CD8-positive, alpha-beta memory T cell (primary cell): ENCODE data around the gene ADCY7. TPM values are rescaled to one million over a fixed set of nuclear protein-coding genes. Genes with fewer than 3 reads are reported as not detected.
A peak's percentile ranks its signal among the peaks of the same experiment; 100 is the strongest.

ENCODE experiments used
- CTCF ChIA-PET: fragments of 350-600 bp; sonication (Branson Sonifier 250); formaldehyde crosslinking; loops from one replicate; lab custom pipeline; 2021; ENCODE audit warnings: antibody characterized with exemption; lab: Charles Lee
- POLR2A ChIA-PET: fragments of 350-600 bp; sonication (Branson Sonifier 250); formaldehyde crosslinking; loops from one replicate; lab custom pipeline; 2021; ENCODE audit warnings: antibody characterized with exemption; lab: Charles Lee
- DNase-seq, 5 donors: peaks; one replicate each; pipeline versions ENCODE4 v3.0.0 to v3.0.0-alpha.2; 2020 to 2022; ENCODE audit warnings: mixed read lengths in 1 of 5
- H3K27ac ChIP-seq: one replicate; pipeline ENCODE4 v1.7.0; 2013; ENCODE audit warnings: low read depth, mild to moderate bottlenecking, low read length, moderate library complexity
- H3K27me3 ChIP-seq: 2 replicates; pipeline ENCODE4 v1.7.0; 2013; ENCODE audit warnings: low read length, mild to moderate bottlenecking; ENCODE audit not compliant: insufficient read depth, poor library complexity, severe bottlenecking
- H3K36me3 ChIP-seq: 2 replicates; pipeline ENCODE4 v1.7.0; 2013; ENCODE audit warnings: mild to moderate bottlenecking, low read length, moderate library complexity; ENCODE audit not compliant: insufficient read depth
- H3K4me1 ChIP-seq: 2 replicates; pipeline ENCODE4 v1.7.0; 2013; ENCODE audit warnings: mild to moderate bottlenecking, low read length, moderate library complexity; ENCODE audit not compliant: insufficient read depth
- H3K4me3 ChIP-seq: 2 replicates; pipeline ENCODE4 v1.7.0; 2013; ENCODE audit warnings: mild to moderate bottlenecking, low read length
- H3K9me3 ChIP-seq: 2 replicates; pipeline ENCODE4 v1.7.0; 2013; ENCODE audit warnings: mild to moderate bottlenecking, low read length
- H3K27ac Mint-ChIP-seq, 8 donors: one replicate each; pipeline ENCODE4 v1.8.0; 2020 to 2021; ENCODE audit warnings: mixed read lengths in 8 of 8, mild to moderate bottlenecking in 6 of 8, inconsistent platforms in 3 of 8, moderate library complexity in 3 of 8
- H3K27me3 Mint-ChIP-seq, 2 donors: one replicate each; pipeline ENCODE4 v1.8.0; 2020 to 2021; ENCODE audit warnings: mixed read lengths in 2 of 2, mild to moderate bottlenecking in 1 of 2, moderate library complexity in 1 of 2
- H3K36me3 Mint-ChIP-seq, 3 donors: one replicate each; pipeline ENCODE4 v1.8.0; 2020 to 2021; ENCODE audit warnings: mixed read lengths in 3 of 3, inconsistent platforms in 1 of 3, mild to moderate bottlenecking in 1 of 3
- H3K4me1 Mint-ChIP-seq, 3 donors: one replicate each; pipeline ENCODE4 v1.8.0; 2020 to 2021; ENCODE audit warnings: mixed read lengths in 3 of 3, inconsistent platforms in 1 of 3, mild to moderate bottlenecking in 1 of 3
- H3K4me3 Mint-ChIP-seq, 7 donors: one replicate each; pipeline ENCODE4 v1.8.0; 2020 to 2021; ENCODE audit warnings: mixed read lengths in 7 of 7, mild to moderate bottlenecking in 6 of 7, moderate library complexity in 4 of 7, inconsistent platforms in 2 of 7
- H3K9me3 Mint-ChIP-seq, 5 donors: one replicate each; pipeline ENCODE4 v1.8.0; 2020 to 2022; ENCODE audit warnings: mixed read lengths in 5 of 5, mild to moderate bottlenecking in 3 of 5, moderate library complexity in 2 of 5, inconsistent platforms in 1 of 5
- polyA plus RNA-seq: library from polyadenylated mRNA; unstranded; fragments of 300-500 nt; fragmentation: Illumina TruSeq; gene quantifications from one replicate; pipeline ENCODE4 v1.2.3, GENCODE V29; 2021
- total RNA-seq, 2 experiments: library from RNA; stranded (reverse); gene quantifications; one replicate each; pipeline ENCODE4 v1.2.3, GENCODE V29; 2021

Gene ADCY7
- total and polyA plus RNA-seq, 3 experiments from 2014 or later, result 76.6 to 88.1 (median 83.4) TPM

DNA sequence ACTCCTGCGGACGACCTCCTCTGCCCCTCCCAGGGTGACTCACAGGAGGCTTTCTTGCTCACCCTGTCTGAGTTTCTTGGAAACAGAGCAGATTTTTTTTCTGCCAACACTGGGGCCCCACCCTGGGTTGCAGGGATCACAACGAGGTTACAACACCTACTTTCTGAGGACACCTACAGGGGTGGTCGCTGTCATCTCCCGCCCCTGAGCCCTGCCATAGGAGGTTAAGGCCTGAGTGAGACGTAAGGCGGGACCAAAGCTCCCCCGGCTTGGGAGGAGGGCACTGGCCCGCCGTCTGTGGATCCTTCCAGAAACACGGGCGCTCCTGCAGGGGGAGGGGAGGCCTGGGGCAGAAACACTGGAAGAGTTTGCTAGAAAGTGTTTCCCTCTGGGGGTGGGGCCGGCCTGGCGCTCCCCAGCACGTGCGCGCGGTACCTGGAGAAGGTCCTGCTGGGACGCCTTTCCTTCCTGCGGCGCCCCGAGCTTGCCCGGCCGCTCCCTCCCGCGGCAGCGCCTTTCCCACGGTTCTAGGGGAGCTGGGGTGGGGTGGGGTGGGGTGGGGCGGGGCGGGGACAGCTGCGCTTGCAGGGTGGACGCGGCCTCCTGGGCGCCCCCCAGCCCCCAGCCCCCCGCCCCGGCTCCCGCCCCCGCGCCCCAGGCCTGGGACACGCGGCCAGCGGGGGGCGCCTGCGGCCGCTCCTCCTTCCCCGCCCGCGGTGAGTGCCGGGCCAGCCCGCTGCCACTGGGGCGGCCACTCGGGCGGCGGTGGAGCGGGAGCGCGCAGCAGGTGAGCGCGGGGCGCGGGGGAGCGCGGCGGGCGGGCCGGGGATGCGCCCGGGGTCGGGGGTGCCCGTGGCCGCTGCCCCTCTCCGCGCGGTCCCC is 20.7 kb upstream of the ADCY7 start:
- Histone ChIP-seq H3K9me3 (no peaks in the 10 kb centered on the region), H3K4me3 (peak overlapping the region; percentile 47), H3K4me1 (peaks cover 6% of the 10 kb centered on the region), H3K36me3 (no peaks in the 10 kb centered on the region), H3K27me3 (no peaks in the 10 kb centered on the region), H3K27ac (peak overlapping the region; percentile 51)
- Mint-ChIP-seq H3K4me1 (peaks cover 8 to 15% (median 8%) of the 10 kb centered on the region in 3 donors), H3K9me3 (no peaks in the 10 kb centered on the region), H3K4me3 (peak overlapping the region; percentile 63 to 90 (median 79)), H3K36me3 (no peaks in the 10 kb centered on the region), H3K27ac (peak overlapping the region in 3 of 8 donors; percentile 4 to 36 (median 29)), H3K27me3 (no peaks in the 10 kb centered on the region)
- DNase-seq, result peak in 3 of 5 donors; percentile 34 to 43 (median 35)
- ChIA-PET POLR2A (no interaction called here), CTCF (interaction anchor here (0.8 to 2.1 kb wide), 11 partner anchors 17 to 125 kb away, joined by 3 to 7 read pairs (median 4); no protein-coding TSS in a partner anchor)

- Histone ChIP-seq H3K9me3 (no peaks in the 10 kb centered on the region), H3K4me1 (peaks cover 6% of the 10 kb centered on the region), H3K27ac (peak overlapping the region; percentile 45), H3K27me3 (no peaks in the 10 kb centered on the region), H3K36me3 (no peaks in the 10 kb centered on the region), H3K4me3 (no peak overlapping the region)
- H3K4me1 Mint-ChIP-seq, result peaks cover 8 to 15% (median 8%) of the 10 kb centered on the region in 3 donors
- no peak for DNase-seq
- H3K27ac Mint-ChIP-seq, result peak overlapping the region in 1 of 8 donors; percentile 47
- no peaks in the 10 kb centered on the region for H3K9me3 Mint-ChIP-seq
- H3K36me3 Mint-ChIP-seq, result no peaks in the 10 kb centered on the region
- POLR2A ChIA-PET, result no interaction called here
- CTCF ChIA-PET, result interaction anchor here (1.0 to 2.1 kb wide), 10 partner anchors 10 to 110 kb away, joined by 3 to 7 read pairs (median 3); no protein-coding TSS in a partner anchor
- H3K27me3 Mint-ChIP-seq, result no peaks in the 10 kb centered on the region
- peak overlapping the region; percentile 60 to 90 (median 73) for H3K4me3 Mint-ChIP-seq
These were observed 19.8 kb upstream of the ADCY7 start for GRCh38 chr16:50246299-50247122.

DNA sequence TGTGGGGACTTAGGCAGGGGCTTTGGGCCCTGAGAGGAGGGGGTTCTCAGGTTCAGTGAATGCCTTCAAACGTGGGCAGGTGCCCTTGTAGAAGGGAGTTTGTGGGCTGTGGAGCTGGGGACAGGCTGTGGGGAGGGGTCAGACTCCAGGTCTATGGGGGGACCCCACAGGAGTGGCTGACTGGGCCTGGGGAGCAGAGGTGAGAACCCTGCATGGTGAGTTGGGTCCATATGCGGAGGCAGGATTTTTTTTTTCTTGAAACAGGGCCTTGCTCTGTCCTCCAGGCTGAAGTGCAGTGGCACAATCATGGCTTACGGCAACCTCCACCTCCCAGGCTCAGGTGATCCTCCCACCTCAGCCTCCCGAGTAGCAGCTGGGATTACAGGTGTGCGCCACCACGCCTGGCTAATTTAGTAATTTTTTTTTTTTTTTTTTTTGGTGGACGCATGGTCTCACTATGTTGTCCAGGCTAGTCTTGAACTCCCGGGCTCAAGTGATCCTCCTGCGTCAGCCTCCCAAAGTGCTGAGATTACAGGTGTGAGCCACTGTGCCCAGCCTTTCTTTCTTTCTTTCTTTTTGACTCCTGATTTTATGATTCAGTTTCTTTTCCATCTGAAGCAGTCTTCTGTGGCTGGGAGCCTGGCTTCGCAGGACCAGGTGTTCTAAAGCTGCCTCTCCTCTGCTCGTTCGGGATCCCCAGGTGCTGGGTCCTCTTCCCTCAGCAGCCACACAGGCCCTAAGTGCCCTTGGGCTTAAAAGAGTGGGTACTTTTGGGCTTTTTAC is 19.0 kb upstream of the ADCY7 start:
- Mint-ChIP-seq H3K4me1 (peaks cover 8 to 15% (median 8%) of the 10 kb centered on the region in 3 donors), H3K4me3 (peak overlapping the region; percentile 45 to 90 (median 66)), H3K27ac (peak overlapping the region in 3 of 8 donors; percentile 7 to 47 (median 47)), H3K27me3 (no peaks in the 10 kb centered on the region), H3K9me3 (no peaks in the 10 kb centered on the region), H3K36me3 (no peaks in the 10 kb centered on the region)
- DNase-seq, result no peak
- ChIA-PET POLR2A (no interaction called here), CTCF (interaction anchor here (1.0 to 2.1 kb wide), 4 partner anchors 11 to 107 kb away, joined by 3 to 7 read pairs (median 3); no protein-coding TSS in a partner anchor)
- H3K4me3 ChIP-seq, result no peak overlapping the region
- no peaks in the 10 kb centered on the region for H3K36me3 ChIP-seq
- no peaks in the 10 kb centered on the region for H3K27me3 ChIP-seq
- H3K4me1 ChIP-seq, result peaks cover 6% of the 10 kb centered on the region
- H3K9me3 ChIP-seq, result no peaks in the 10 kb centered on the region
- H3K27ac ChIP-seq, result peak overlapping the region; percentile 45

DNA sequence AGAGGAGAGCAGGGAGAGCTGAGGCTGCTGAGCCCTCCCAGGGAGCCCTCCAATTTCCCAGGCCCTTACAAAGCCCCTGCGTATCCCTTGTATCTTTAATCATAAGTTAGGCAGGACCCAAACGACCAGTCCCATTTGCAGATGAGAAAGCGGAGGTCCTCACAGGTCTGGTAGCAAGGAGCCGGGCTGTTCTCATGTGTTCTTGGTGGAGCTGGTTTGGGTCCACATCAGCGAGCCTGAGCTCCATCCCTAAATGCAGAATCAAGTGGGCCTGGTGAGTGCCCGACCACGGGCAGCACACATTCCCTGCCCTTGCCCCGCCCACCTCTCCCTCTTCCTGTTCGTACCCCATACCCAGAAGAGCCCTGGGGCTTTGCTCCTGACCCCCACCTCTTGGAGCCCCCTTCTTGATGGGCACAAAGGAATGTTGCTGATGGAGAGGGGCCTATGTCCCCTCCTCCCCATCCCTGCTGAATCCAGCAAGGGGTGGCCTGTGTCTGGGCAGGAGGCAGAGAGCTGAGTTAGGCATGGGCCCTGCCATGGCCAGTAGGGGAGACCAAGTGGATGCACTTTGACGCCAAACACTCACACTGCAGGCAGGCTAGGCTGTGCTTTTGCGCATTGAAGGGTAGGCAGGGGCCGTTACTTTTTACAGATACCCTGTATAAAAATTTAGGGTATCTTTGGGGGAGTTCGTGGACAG is 18.3 kb upstream of the ADCY7 start:
- H3K27me3 ChIP-seq, result no peaks in the 10 kb centered on the region
- Mint-ChIP-seq H3K4me1 (peaks cover 8 to 15% (median 8%) of the 10 kb centered on the region in 3 donors), H3K27ac (peak overlapping the region in 1 of 8 donors; percentile 47), H3K9me3 (no peaks in the 10 kb centered on the region), H3K27me3 (no peaks in the 10 kb centered on the region), H3K36me3 (no peaks in the 10 kb centered on the region), H3K4me3 (peak overlapping the region in 3 of 7 donors; percentile 52 to 65 (median 62))
- H3K4me3 ChIP-seq, result no peak overlapping the region
- POLR2A ChIA-PET, result no interaction called here
- no peak for DNase-seq
- H3K36me3 ChIP-seq, result no peaks in the 10 kb centered on the region
- peaks cover 6% of the 10 kb centered on the region for H3K4me1 ChIP-seq
- no peak overlapping the region for H3K27ac ChIP-seq
- H3K9me3 ChIP-seq, result no peaks in the 10 kb centered on the region
- CTCF ChIA-PET, result interaction anchor here (1.0 to 1.2 kb wide), 2 partner anchors 11 to 81 kb away, joined by 3 read pairs; no protein-coding TSS in a partner anchor

GRCh38 chr16:50248845-50249244 is 17.5 kb upstream of the ADCY7 start:
- Mint-ChIP-seq H3K36me3 (no peaks in the 10 kb centered on the region), H3K4me1 (peaks cover 8 to 15% (median 8%) of the 10 kb centered on the region in 3 donors), H3K27me3 (peaks cover 0 to 2% of the 10 kb centered on the region in 2 donors), H3K9me3 (no peaks in the 10 kb centered on the region), H3K4me3 (peak overlapping the region in 2 of 7 donors; percentile 48 to 53), H3K27ac (peak overlapping the region in 2 of 8 donors; percentile 40 to 77)
- Histone ChIP-seq H3K27me3 (no peaks in the 10 kb centered on the region), H3K27ac (no peak overlapping the region), H3K4me1 (peaks cover 6% of the 10 kb centered on the region), H3K4me3 (no peak overlapping the region), H3K9me3 (no peaks in the 10 kb centered on the region), H3K36me3 (no peaks in the 10 kb centered on the region)
- ChIA-PET POLR2A (no interaction called here), CTCF (no interaction called here)
- no peak for DNase-seq

- H3K27me3 Mint-ChIP-seq, result peaks cover 0 to 2% of the 10 kb centered on the region in 2 donors
- peaks cover 0 to 5% (median 3%) of the 10 kb centered on the region in 3 donors for H3K4me1 Mint-ChIP-seq
- POLR2A ChIA-PET, result no interaction called here
- Histone ChIP-seq H3K27ac (no peak overlapping the region), H3K36me3 (no peaks in the 10 kb centered on the region), H3K4me3 (no peak overlapping the region), H3K9me3 (no peaks in the 10 kb centered on the region), H3K27me3 (no peaks in the 10 kb centered on the region), H3K4me1 (no peaks in the 10 kb centered on the region)
- no peaks in the 10 kb centered on the region for H3K9me3 Mint-ChIP-seq
- no peaks in the 10 kb centered on the region for H3K36me3 Mint-ChIP-seq
- H3K27ac Mint-ChIP-seq, result no peak overlapping the region
- no peak for DNase-seq
- CTCF ChIA-PET, result interaction anchor here (1.1 to 1.2 kb wide), 2 partner anchors 414 to 637 kb away, joined by 3 read pairs; no protein-coding TSS in a partner anchor
- H3K4me3 Mint-ChIP-seq, result no peak overlapping the region
These were observed 14.8 kb upstream of the ADCY7 start for GRCh38 chr16:50251375-50252081.
